Left hindlimb (tissue), 1 donor: ENCODE measurements around the gene ACOX3.
A peak's percentile ranks its signal among the peaks of the same experiment; 100 is the strongest.

Experiments used
- DNase-seq: peaks from one replicate; pipeline ENCODE4 v3.0.0-alpha.2; 2018

Gene ACOX3

GRCh38 chr4:8385106-8385505 is 55.4 kb downstream of the ACOX3 start:
- peak; percentile 27 for DNase-seq

DNA sequence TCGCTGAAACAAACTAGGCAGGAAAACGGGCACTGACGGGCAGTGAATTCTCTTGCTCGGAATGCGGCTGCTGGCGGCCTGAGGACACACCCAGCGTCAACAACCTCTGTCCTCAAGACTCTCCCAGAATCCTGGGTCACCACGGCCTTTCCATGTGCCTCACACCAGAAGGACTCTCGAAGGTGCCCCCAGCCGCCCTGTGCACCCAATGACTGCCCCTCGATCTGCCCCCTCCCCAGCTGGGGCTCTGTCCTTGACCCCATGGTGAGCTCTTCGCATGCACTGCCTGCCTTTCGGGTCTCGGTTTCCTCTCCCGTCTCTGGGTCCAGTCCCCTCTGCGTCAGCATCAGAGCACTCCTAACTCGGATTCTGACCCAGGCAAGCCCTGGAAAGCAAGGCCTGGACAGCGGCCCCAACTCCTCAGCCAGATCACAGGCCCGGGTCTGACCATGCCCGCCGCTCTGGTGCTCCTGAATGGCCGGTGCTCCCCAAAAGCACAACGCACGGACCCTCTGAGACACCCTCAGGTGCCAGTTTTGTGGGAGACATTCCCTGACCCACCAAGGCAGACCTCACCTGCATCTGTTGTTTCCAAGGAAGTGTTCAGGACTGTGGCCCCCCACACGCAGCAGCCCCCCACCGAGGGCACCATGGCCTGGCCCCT is 56.0 kb downstream of the ACOX3 start:
- DNase-seq = peak; percentile 29

DNA sequence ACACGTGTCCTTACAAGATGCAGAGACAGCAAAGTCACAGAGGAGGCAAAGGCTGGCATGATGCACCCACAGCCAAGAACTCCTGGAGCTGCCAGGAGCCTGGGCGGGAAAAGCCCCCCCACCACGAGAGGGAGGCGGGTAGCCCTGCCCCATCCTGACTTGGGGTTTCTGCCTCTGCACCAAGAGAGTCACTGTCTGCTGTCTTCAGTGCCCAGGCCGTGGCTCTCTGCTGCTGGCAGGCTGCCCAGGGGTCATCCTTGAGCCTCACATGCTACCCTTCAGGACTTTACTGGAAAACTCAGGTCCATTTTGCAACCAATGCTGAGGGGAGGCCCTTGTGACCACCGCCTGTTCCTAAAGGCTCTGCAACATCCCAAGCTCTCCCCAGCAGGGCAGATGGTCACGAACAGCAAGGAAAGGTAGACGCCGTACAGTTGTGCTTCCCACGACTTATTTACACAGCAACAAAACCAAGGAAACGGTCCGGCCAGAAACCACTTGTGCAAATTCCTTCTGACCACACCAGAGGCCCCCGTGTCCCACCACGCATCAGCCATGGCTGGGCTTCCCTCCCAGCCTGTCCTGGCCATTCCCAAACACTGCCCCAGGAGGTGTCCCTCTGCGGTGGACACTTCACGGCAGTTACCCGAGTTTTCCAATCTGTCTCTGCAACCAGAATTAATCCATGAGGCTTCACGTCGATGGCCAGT is 56.9 kb downstream of the ACOX3 start:
- DNase-seq = peak; percentile 78

- peak; percentile 26 for DNase-seq
Measured at GRCh38 chr4:8383016-8383415, 57.5 kb downstream of the ACOX3 start.

GRCh38 chr4:8381814-8382581 is 58.5 kb downstream of the ACOX3 start:
- DNase-seq = no peak

- DNase-seq = no peak
Measured at GRCh38 chr4:8380511-8381415, 59.8 kb downstream of the ACOX3 start.

DNA sequence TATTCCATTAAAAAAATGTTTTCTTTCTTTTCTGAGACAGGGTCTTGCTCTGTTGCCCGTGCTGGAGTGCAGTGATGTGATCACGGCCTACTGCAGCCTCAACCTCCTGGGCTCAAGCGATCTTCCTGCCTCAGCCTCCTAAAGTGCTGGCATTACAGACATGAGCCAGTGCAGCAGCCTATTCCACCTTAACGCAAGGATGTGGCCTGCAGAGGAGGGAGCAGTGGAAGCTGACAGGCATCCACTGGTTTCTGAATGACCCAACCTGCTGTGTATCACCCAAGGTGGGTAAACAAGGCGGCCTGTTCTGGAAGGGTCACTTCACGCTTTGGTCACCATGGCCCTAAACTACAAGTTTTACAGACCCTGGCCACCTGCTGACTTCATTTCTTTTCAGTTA is 60.8 kb downstream of the ACOX3 start:
- no peak for DNase-seq

- no peak for DNase-seq
Measured at GRCh38 chr4:8379281-8379680, 61.2 kb downstream of the ACOX3 start.

DNA sequence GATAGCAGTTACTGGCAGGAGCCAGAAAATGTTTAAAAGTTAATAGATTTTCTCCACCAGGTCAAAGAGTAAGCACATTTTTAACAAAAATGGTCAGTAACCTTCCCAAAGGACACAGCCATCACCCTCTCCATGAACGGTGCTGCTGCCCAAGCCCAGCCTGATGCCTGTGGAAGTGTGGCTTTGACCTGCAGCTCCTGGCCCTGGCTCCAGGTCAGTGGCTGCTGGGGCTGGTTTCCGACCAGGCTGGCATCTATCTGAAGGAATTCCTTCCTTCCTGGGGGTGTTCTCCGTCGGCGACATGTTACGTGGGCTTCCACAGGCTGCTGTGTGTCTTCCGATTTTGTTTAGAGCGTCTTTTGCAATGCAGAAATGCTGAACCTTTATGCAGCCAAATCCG is 61.7 kb downstream of the ACOX3 start:
- no peak for DNase-seq

GRCh38 chr4:8378101-8378724 is 62.3 kb downstream of the ACOX3 start:
- no peak for DNase-seq

- no peak for DNase-seq
Measured at GRCh38 chr4:8377103-8378075, 63.1 kb downstream of the ACOX3 start.

- no peak for DNase-seq
Measured at GRCh38 chr4:8376361-8377102, 64.0 kb downstream of the ACOX3 start.

GRCh38 chr4:8374851-8375649 is 65.5 kb downstream of the ACOX3 start:
- no peak for DNase-seq

- DNase-seq = no peak
Measured at GRCh38 chr4:8373973-8374545, 66.5 kb downstream of the ACOX3 start.

DNA sequence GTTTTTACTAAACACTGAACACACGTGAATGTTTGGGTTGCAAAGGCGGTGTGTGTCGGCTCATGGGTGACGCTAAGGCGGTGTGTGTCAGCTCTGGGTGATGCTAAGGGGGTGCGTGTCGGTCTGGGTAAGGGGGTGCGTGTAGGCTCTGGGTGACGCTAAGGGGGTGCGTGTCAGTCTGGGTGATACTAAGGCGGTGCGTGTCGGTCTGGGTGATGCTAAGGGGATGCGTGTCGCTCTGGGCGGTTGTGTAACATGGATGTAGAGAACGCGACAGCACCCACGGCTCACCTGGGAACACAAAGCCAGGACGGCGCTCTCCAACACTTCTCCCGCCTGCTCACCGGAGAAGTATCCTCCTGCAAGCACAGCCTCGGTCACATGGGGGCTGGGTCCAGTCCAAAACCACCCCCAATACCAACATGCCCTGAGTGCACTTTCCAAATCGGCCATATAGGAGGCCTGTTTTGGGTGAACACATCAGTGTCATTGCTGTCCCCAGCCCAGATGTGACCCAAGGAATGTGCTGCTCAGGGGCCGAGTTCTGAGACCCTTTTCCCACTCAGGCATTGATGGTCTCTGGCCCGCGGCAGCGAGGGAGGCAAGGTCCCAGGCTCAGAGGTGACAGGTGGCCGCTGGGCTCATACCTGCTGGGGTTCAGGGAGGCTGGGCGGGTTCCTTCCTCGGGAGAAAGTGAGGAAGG is 67.1 kb downstream of the ACOX3 start:
- DNase-seq = no peak

DNA sequence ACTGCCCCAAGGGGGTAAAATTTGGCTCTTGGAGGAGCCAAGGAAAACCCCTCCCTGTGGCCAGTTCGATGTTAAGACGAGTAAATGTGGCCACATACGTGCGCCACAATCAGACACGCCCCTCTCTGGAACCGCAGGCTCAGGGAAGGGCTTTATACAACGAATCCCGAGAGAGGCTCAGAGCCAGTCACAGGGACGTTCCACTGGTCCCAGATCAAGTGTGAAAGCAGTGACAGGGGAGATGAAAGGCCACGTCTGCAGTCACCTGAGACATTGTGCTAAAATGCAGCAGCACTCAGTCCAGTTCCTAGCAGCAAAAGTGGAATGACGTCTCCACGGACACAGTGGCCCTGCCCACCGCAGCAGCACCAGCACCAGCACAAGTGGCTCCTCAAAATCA is 68.0 kb downstream of the ACOX3 start:
- DNase-seq = no peak

DNA sequence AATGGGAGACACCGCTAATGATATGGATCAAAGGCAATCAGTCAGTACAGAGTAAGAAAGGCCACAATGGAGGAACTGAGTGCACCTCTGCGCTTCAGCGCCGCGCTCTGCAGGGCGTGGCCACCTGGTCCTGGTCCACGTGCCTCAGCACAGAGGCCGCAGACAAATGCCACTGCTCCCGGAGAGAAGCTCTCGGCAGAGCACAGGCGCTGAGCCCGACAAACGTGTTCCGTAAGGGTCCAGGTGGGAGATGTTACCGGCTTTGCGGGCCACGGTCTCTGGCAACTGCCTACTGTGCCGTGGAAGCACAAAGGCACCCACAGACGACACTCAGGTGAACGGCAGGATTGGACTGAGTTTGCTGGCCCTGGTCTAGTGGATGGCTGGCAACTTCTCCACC is 68.9 kb downstream of the ACOX3 start:
- DNase-seq = no peak

- peak; percentile 66 for DNase-seq
Measured at GRCh38 chr4:8370835-8371595, 69.5 kb downstream of the ACOX3 start.
